ENCODE data around the gene C12orf76.

- TF ChIP-seq CTCF (IDR thresholded peaks at IDR 0.05) (no peak), EP300 (IDR thresholded peaks at IDR 0.05; ENCODE audit: low read depth) (no peak), POLR2A (IDR thresholded peaks at IDR 0.05) (no peak), POLR2AphosphoS5 (IDR thresholded peaks at IDR 0.05) (no peak)
Observed at GRCh38 chr12:110091136-110091711, 42.9 kb upstream of the C12orf76 start.
